ENCODE data around the gene RORB. TPM values are rescaled to one million over a fixed set of nuclear protein-coding genes. Genes with fewer than 3 reads are reported as not detected.
"Not testable (repeated sequence)": the region's sequence is repeated elsewhere in the genome, so short reads cannot be mapped to it uniquely, and the experiment has no call there.

RORB gene
- total and polyA plus RNA-seq, 5 experiments from 2014 or later = 0.12 TPM; not detected in 4

GRCh38 chr9:74524289-74524688, 27.2 kb downstream of the RORB start:
- POLR2A ChIA-PET = no interaction called here
- peaks cover 0 to 5% (median 3%) of the 10 kb centered on the region in 5 donors for H3K27me3 Mint-ChIP-seq
- H3K36me3 Mint-ChIP-seq = no peaks in the 10 kb centered on the region
- no peak overlapping the region for H3K27ac Mint-ChIP-seq
- H3K9me3 Mint-ChIP-seq = no peaks in the 10 kb centered on the region
- H3K4me3 Mint-ChIP-seq = no peak overlapping the region
- no peak for ATAC-seq
- no peak for DNase-seq
- peaks cover 0 to 2% (median under 1%) of the 10 kb centered on the region in 4 donors for H3K4me1 Mint-ChIP-seq

GRCh38 chr9:74526215-74526614, 29.1 kb downstream of the RORB start:
- Mint-ChIP-seq H3K36me3 (no peaks in the 10 kb centered on the region), H3K27me3 (peaks cover 0 to 5% (median 3%) of the 10 kb centered on the region in 5 donors), H3K4me1 (peaks cover 0 to 2% (median under 1%) of the 10 kb centered on the region in 4 donors), H3K9me3 (no peaks in the 10 kb centered on the region), H3K27ac (no peak overlapping the region), H3K4me3 (no peak overlapping the region)
- ATAC-seq (no peak), DNase-seq (no peak)
- POLR2A ChIA-PET = no interaction called here

DNA sequence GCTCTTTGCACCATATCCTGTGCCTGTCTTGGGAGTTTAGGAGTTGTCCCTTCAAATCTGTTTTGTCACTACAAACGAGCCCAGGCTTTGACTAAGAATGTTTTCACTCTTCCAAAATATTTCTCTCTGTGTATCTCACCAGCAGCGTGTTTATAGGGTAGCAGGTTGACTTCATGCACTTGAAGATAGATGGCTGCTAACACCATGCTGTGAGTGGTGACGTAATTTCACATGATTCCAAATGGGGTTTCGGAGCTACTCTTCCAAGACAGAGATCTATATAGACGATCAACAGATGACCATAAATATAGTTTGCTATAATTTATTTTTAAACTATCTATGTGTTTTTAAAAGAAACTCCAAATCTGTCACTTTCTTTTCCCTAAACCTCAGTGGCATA, 30.6 kb downstream of the RORB start:
- ATAC-seq (no peak), DNase-seq (no peak)
- Mint-ChIP-seq H3K4me1 (peaks cover 0 to 2% (median under 1%) of the 10 kb centered on the region in 4 donors), H3K4me3 (no peak overlapping the region), H3K9me3 (no peaks in the 10 kb centered on the region), H3K36me3 (no peaks in the 10 kb centered on the region), H3K27ac (no peak overlapping the region), H3K27me3 (peaks cover 0 to 5% (median 3%) of the 10 kb centered on the region in 5 donors)
- POLR2A ChIA-PET = no interaction called here

DNA sequence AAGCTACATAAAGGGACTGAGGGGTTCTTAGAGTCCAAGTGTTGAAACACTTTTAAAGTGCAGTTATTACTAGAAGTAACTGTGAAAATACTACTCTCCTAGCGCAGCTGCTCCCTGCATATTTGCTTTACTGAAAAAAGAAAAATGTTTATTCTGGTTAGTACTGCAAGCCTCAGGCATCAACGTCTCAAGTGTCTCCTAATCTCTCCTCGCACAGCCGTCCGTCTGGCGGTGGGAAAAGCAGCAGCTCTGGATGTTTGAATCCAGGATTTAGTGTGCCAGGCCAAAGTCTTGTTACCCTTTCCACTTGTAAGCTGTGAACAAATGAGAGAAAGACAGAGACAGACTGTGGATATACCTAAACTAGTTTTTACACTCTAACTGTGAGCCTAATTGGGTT, 31.1 kb downstream of the RORB start:
- H3K9me3 Mint-ChIP-seq = no peaks in the 10 kb centered on the region

DNA sequence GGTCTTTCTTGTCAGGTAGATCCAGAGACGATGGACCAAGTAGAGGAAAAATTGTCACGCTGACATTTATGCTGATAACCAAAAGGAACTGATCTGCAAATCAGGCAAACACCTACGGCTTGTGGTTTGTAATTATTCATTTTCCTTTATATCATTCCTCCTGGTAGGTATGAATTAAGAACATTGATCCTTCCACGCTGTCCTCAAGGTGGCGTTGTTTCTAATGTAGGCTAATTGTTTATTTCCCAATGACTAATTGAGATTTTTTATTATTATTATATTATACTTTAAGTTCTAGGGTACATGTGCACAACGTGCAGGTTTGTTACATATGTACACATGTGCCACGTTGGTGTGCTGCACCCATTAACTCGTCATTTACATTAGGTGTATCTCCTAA, 33.3 kb downstream of the RORB start:
- H3K9me3 Mint-ChIP-seq, H3K4me1 Mint-ChIP-seq, POLR2A ChIA-PET, DNase-seq, ATAC-seq, H3K4me3 Mint-ChIP-seq, H3K27ac Mint-ChIP-seq, H3K36me3 Mint-ChIP-seq: not testable (repeated sequence)
- peaks cover 0 to 11% (median 5%) of the 10 kb centered on the region in 5 donors for H3K27me3 Mint-ChIP-seq

More for the DNA sequence above, 31.1 kb downstream of the RORB start:
- Mint-ChIP-seq H3K27ac (no peak overlapping the region), H3K4me1 (peaks cover 0 to 2% (median under 1%) of the 10 kb centered on the region in 4 donors), H3K4me3 (no peak overlapping the region), H3K36me3 (no peaks in the 10 kb centered on the region), H3K27me3 (peaks cover 0 to 5% (median 2%) of the 10 kb centered on the region in 5 donors)
- POLR2A ChIA-PET = no interaction called here
- DNase-seq (no peak), ATAC-seq (no peak)

- POLR2A ChIA-PET = no interaction called here
- no peak for ATAC-seq
- no peaks in the 10 kb centered on the region for H3K36me3 Mint-ChIP-seq
- no peak for DNase-seq
- no peaks in the 10 kb centered on the region for H3K9me3 Mint-ChIP-seq
- H3K27ac Mint-ChIP-seq = no peak overlapping the region
- no peak overlapping the region for H3K4me3 Mint-ChIP-seq
- H3K27me3 Mint-ChIP-seq = peaks cover 0 to 9% (median 0%) of the 10 kb centered on the region in 5 donors
- no peaks in the 10 kb centered on the region for H3K4me1 Mint-ChIP-seq
Observed at GRCh38 chr9:74533253-74533652, 36.1 kb downstream of the RORB start.

- ATAC-seq = no peak
- H3K27ac Mint-ChIP-seq = no peak overlapping the region
- POLR2A ChIA-PET = no interaction called here
Observed at GRCh38 chr9:74534841-74535240, 37.7 kb downstream of the RORB start.

DNA sequence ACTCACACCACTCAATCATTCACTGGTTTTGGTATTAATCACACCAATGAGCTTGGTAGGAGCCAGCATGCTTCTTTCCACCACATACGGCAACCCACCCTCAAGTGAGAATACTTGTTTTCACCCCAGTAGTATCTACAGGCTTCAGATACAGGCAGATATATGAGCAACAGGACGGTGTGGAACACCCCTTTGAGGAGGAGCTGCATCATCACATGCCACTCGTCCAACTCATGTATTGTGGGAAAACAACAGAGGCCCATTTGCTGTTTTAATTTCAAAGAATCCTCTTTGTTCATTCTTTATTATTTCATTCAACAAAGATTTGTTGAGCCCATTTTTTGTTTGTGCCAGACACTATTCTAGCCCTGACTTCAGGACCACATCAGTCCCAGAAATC, 46.0 kb downstream of the RORB start:
- Mint-ChIP-seq H3K27me3 (peaks cover 0 to 6% (median 0%) of the 10 kb centered on the region in 5 donors), H3K9me3 (peaks cover 0 to 19% (median 0%) of the 10 kb centered on the region in 9 donors), H3K36me3 (no peaks in the 10 kb centered on the region), H3K4me1 (no peaks in the 10 kb centered on the region), H3K27ac (no peak overlapping the region), H3K4me3 (no peak overlapping the region)
- POLR2A ChIA-PET = no interaction called here
- ATAC-seq (no peak), DNase-seq (no peak)

More at GRCh38 chr9:74534841-74535240, 37.7 kb downstream of the RORB start:
- Mint-ChIP-seq H3K4me1 (no peaks in the 10 kb centered on the region), H3K9me3 (no peaks in the 10 kb centered on the region), H3K4me3 (no peak overlapping the region), H3K27me3 (peaks cover 0 to 9% (median 0%) of the 10 kb centered on the region in 5 donors), H3K36me3 (no peaks in the 10 kb centered on the region)
- DNase-seq = no peak

DNA sequence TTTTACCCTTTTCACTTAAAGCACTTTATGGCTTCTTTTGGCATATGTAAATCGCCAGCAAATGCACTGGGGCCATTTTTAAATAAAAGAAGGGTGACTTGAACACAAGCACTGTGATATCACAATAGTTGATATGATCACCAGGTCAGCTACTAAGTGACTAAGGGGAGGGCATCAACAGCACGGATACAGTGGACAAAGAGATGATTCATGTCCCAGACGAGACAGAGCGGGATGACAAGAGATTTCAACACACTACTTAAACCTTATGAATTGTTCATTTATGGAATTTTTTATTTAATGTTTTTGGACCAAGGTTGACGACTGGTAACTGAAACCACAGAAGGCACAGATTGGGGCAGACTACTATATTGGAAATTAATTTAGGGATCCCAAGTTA, 54.1 kb downstream of the RORB start:
- no peak for DNase-seq
- Mint-ChIP-seq H3K9me3 (peaks cover 0 to 13% (median 0%) of the 10 kb centered on the region in 9 donors), H3K27ac (no peak overlapping the region), H3K4me3 (no peak overlapping the region), H3K4me1 (no peaks in the 10 kb centered on the region), H3K27me3 (peaks cover 0 to 9% (median 0%) of the 10 kb centered on the region in 5 donors), H3K36me3 (no peaks in the 10 kb centered on the region)
- POLR2A ChIA-PET = no interaction called here
- ATAC-seq = no peak

GRCh38 chr9:74554751-74555419, 57.8 kb downstream of the RORB start:
- H3K36me3 Mint-ChIP-seq = no peaks in the 10 kb centered on the region
- POLR2A ChIA-PET = no interaction called here
- H3K4me1 Mint-ChIP-seq = peaks cover 0 to 7% (median 0%) of the 10 kb centered on the region in 4 donors
- ATAC-seq (no peak), DNase-seq (no peak)
- no peak overlapping the region for H3K27ac Mint-ChIP-seq
- no peak overlapping the region for H3K4me3 Mint-ChIP-seq
- H3K9me3 Mint-ChIP-seq = no peaks in the 10 kb centered on the region
- H3K27me3 Mint-ChIP-seq = peaks cover 0 to 9% (median 0%) of the 10 kb centered on the region in 5 donors

GRCh38 chr9:74555565-74555964, 58.4 kb downstream of the RORB start:
- DNase-seq (no peak), ATAC-seq (no peak)
- Mint-ChIP-seq H3K36me3 (no peaks in the 10 kb centered on the region), H3K9me3 (no peaks in the 10 kb centered on the region), H3K4me1 (peaks cover 0 to 7% (median 0%) of the 10 kb centered on the region in 4 donors), H3K27me3 (peaks cover 0 to 9% (median 0%) of the 10 kb centered on the region in 5 donors), H3K4me3 (no peak overlapping the region), H3K27ac (no peak overlapping the region)
- POLR2A ChIA-PET = no interaction called here

DNA sequence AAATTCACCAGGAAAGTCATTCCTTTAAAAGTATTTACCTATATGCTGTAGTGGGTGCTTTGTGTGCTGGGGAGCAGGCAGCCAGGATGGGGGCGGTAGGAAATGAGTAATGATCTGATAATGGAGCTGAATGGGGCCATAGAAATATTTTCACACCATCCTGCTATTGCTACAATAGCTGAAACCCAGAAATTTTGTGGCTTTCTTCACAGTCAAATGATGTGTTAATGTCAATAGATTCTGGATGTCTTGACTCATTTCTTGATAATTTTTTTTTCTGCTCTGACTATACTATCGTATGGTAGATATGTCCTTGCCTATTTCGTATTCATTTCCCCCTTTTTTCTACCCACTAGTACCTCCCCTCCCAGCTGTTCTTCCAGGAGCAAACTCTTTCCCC, 59.5 kb downstream of the RORB start:
- Mint-ChIP-seq H3K36me3 (no peaks in the 10 kb centered on the region), H3K27me3 (peaks cover 0 to 7% (median 0%) of the 10 kb centered on the region in 5 donors), H3K9me3 (no peaks in the 10 kb centered on the region), H3K4me3 (no peak overlapping the region), H3K27ac (no peak overlapping the region), H3K4me1 (peaks cover 0 to 7% (median 0%) of the 10 kb centered on the region in 4 donors)
- no peak for ATAC-seq
- no peak for DNase-seq
- POLR2A ChIA-PET = no interaction called here

DNA sequence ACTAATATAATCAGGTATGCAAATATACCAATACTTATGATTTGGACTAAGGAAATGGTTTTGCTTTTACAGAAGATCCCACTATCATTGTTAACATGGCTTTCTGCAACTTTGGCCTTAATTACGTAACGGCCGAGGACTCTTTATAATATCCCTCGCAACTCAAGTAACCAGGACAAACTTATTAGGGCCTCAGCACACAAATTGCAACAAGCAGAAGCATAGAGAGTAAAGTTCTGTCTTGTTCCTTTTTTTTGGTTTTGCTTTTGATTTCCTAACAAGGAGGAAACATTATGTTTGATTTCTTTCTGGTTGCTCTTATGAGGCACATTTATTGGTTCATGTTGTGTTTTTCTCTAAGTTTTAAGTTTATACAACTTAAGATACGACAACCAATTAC, 60.4 kb downstream of the RORB start:
- POLR2A ChIA-PET = no interaction called here
- Mint-ChIP-seq H3K27me3 (peaks cover 0 to 4% (median 0%) of the 10 kb centered on the region in 5 donors), H3K27ac (no peak overlapping the region), H3K36me3 (no peaks in the 10 kb centered on the region), H3K4me3 (no peak overlapping the region), H3K9me3 (no peaks in the 10 kb centered on the region), H3K4me1 (peaks cover 0 to 7% (median 0%) of the 10 kb centered on the region in 4 donors)
- DNase-seq (no peak), ATAC-seq (no peak)

DNA sequence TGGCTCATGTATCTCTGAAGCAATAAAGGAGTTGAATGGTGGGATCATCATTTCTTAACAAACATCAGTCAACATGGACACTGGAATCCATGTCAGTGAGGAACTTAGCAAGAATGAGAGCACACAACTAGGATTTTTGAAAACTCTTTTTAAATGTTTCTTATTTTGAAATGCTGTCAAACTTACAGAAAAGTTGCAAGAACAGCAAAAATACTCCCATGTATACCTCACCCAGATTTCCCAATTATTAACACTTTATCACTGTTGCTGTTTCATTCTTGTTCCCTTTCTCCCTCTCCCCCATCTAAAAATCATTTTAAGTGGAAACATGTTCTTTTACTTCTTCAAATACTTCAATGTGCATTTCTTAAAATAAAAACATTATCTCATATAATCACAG, 65.5 kb downstream of the RORB start:
- peaks cover 0 to 3% (median 0%) of the 10 kb centered on the region in 5 donors for H3K27me3 Mint-ChIP-seq
- no peaks in the 10 kb centered on the region for H3K9me3 Mint-ChIP-seq
- ATAC-seq (no peak), DNase-seq (no peak)
- POLR2A ChIA-PET = no interaction called here
- no peak overlapping the region for H3K27ac Mint-ChIP-seq
- H3K4me3 Mint-ChIP-seq = no peak overlapping the region
- H3K36me3 Mint-ChIP-seq = no peaks in the 10 kb centered on the region
- H3K4me1 Mint-ChIP-seq = peaks cover 0 to 4% (median 0%) of the 10 kb centered on the region in 4 donors

All from naive thymus-derived CD8-positive, alpha-beta T cell (primary cell).